Fibroblast of peridontal ligament (primary cell): ENCODE results near the gene ADAMTSL1.

Experiments
- DNase-seq: peaks from one replicate; pipeline ENCODE4 v3.0.0-alpha.2; 2010; ENCODE audit errors: extremely low read depth

The ADAMTSL1 gene

DNA sequence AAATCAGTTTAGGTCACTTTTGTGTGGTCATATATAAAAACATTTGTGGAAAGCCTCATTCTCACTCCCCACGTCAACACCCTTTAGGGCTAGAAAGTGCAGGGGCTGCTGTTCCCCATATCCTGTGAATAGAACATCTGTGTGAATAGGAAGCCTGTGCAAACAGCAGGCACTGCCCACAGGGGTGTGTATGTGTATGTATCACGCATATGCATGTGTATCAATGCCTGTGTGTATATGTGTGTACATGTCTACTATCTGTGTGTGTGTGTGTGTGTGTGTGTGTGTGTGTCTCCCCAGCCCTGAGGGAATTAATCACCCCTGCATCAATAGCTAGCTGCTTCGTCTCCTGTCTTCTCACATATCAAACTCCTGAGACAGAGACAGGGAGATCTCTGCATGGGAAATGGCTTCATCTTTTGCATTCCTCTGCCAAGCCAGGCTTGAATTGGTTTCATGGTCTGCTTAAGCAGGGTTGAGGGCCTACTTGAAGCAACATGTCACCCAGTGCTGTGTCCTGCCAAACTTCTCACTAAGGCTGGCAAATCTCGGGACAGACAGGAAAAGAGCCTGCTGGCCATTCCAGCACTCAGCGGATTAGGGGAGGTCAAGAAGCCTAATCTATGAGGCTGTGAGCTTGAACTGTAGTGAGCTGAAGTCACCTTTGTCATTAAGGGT is 265.8 kb downstream of the ADAMTSL1 start:
- no peak for DNase-seq

DNA sequence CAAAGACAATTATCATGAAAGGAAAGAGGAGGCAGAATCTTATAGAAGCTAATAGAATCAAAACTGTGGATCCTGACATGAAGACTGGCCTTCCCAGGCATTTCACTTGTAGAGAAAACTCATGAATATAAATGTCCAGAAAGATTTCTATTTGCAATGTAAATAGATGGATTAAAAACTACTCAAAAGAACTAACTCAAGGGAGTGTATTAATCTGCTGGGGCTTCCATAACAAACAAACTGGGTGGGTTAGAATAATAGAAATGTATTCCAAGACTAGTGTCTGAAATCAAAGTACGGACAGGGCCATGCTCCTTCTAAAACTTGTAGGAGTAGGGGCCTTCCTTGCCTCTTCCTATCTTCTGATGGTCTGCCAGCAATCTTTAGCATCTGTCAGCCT is 267.4 kb downstream of the ADAMTSL1 start:
- DNase-seq, result no peak

- no peak for DNase-seq
Measured at GRCh38 chr9:18741945-18742344, 268.0 kb downstream of the ADAMTSL1 start.

DNA sequence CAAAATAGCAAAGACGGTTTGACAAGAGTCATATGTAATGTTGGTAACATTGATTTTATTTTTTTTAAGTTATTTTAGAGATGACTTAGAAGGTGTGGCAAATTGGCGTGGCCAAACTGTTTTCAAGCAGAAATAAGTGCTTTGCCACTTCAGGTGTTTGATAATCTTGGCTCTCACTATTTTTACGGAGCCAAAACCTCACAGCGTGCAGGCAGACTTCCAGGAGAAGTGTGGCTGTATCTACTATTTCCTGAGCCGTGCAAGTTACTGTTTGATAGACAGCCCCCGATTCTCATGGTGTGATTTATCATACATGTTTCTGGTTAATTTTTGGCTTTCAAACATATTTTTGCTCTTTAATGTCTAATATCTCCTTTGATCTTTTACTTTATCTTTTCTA is 269.5 kb downstream of the ADAMTSL1 start:
- DNase-seq, result no peak

- DNase-seq, result peak; percentile 46
Measured at GRCh38 chr9:18743971-18744370, 270.0 kb downstream of the ADAMTSL1 start.

- no peak for DNase-seq
Measured at GRCh38 chr9:18745710-18746109, 271.8 kb downstream of the ADAMTSL1 start.

- DNase-seq, result no peak
Measured at GRCh38 chr9:18746631-18747030, 272.7 kb downstream of the ADAMTSL1 start.

GRCh38 chr9:18747595-18747994 is 273.6 kb downstream of the ADAMTSL1 start:
- DNase-seq, result peak; percentile 44

DNA sequence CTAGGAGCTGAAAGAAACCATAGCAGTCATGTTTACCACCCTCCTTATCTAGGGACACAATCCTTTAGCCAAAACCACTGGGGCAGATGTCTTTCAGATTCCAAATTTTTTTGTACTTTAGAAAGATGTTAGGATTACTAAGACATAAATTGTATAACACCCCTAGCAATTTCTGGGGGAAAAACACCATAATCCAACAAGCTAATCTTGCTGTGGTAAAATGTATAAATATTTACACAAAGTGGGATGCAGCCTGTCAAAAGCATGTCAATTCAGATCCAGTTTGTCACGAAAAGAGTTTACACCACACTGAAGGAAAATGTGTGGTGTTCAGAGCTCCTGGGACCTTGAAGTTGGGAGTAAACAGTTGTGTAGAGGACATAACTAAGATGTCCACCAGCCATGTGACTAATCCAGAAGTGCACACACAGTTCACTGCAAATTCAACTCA is 274.3 kb downstream of the ADAMTSL1 start:
- DNase-seq, result peak; percentile 73

DNA sequence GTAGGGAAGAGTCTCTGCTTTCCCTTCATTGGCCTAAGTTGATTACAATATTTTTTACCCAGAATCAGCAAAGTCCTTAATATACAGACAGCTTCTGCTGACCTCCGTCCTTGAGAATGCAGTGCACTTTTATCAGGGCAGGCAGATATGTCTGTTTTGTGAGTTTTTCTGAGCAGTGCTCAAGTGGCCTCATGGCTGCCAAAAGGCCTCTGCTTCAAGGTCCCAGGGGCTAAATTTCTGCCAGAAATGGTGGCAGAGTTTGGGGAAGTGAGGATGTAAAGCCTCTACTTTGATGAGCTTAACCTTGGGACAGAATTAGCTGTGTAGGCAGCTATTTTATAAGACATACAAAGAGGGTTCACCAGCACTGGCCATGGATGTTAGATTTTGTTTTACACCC is 275.8 kb downstream of the ADAMTSL1 start:
- no peak for DNase-seq

GRCh38 chr9:18753904-18754303 is 280.0 kb downstream of the ADAMTSL1 start:
- DNase-seq, result no peak

- DNase-seq, result no peak
Measured at GRCh38 chr9:18754537-18754936, 280.6 kb downstream of the ADAMTSL1 start.

DNA sequence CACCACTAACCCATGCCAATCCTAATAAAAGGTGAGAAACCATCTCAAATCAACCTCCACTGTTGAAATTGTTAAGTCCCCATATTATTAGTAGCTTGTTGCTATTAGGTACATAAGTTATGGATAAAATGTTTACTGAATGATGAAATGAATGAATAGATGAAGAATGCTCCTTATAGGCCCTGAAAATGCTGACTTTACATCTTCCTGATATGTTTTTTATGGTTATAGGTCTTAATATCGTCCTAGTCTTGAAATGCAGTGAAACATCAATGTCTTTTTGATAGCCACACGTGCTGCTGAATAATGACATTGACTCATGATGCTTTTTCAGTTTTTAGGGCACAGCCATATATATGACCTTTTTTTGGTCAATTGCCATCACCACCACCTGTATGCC is 281.3 kb downstream of the ADAMTSL1 start:
- DNase-seq, result no peak

DNA sequence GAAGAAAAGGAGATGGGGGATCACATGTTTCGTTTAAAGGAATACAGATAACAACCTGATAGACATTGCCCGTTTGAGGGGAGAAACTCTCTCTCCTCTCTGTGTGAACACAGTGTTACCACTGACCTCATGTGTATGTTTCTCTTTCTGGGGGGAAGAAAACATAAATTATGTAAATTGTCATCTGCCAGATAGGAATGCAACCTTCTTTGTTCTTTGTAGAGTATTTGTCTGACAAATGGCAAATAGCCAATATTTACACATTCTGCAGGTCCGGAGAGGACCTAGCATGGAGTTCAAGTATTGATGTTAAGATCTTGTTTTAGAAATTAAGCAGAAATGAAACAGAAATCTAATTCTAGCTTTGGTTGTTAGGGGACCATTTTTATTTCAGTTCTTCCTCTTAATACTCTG is 282.8 kb downstream of the ADAMTSL1 start:
- DNase-seq, result no peak

DNA sequence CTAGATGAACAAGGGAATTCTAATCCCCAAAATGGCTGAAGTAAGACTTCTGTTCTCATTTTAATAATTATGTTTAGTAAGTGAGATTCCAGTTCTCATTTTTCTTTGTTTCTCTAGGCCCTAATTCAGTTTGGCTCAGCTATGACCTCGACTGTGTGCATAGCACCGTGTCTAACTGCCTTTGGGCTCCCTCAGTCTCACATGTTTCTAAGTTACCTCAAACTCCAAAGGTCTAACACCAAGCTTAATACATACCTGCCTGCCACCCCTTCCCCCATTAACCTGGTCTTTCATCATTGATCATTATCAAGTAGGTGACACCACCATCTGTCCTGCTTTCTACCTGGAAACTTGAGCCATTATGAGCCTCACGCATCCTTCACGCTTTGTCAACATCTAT is 285.9 kb downstream of the ADAMTSL1 start:
- DNase-seq, result no peak

- DNase-seq, result no peak
Measured at GRCh38 chr9:18761742-18762300, 287.9 kb downstream of the ADAMTSL1 start.

GRCh38 chr9:18766989-18767550 is 293.1 kb downstream of the ADAMTSL1 start:
- peak; percentile 53 for DNase-seq

GRCh38 chr9:18768951-18769622 is 295.1 kb downstream of the ADAMTSL1 start:
- no peak for DNase-seq

DNA sequence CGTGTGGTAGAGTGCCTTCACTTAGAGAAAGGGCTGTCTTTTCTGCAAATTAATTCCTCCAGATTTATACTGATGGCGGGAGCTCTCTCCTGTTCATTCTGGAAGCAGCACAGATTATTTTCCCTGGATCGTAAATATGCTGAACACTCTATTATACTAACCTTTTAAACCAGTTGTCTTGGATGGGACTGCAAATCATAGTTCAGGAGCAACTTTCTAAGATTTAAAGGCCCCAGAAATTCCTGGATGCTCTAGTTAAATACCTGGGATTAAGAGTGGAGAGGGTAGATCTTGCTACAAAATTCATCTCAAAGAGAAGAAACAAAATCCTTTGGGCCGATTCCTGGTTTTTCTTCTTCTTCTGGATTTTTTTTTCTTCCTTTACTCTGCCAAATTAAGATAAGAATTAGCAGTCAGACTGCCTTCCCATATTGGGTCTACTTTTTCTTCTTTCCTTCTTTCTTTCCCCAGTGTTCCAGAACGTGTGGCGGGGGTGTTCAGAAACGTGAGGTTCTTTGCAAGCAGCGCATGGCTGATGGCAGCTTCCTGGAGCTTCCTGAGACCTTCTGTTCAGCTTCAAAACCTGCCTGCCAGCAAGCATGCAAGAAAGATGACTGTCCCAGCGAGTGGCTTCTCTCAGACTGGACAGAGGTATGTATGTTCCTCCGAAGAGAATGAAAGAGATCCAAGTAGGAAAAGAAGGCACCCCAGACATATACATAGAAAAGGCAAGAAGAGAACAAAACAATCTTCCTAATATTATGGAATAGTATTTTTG is 296.4 kb downstream of the ADAMTSL1 start:
- DNase-seq, result no peak

GRCh38 chr9:18771011-18771410 is 297.1 kb downstream of the ADAMTSL1 start:
- DNase-seq, result no peak

- DNase-seq, result no peak
Measured at GRCh38 chr9:18771763-18772162, 297.8 kb downstream of the ADAMTSL1 start.

- DNase-seq, result no peak
Measured at GRCh38 chr9:18775241-18775640, 301.3 kb downstream of the ADAMTSL1 start.
